RWPE2 (cell line): ENCODE data around the gene EXOC1.
A peak's percentile ranks its signal among the peaks of the same experiment; 100 is the strongest.

Source experiments
- ATAC-seq: fragments of 200-7000 bp; cut with Tn5 transposase; 3 replicates; pipeline ENCODE4 v1.9.1; 2021; ENCODE audit warnings: low read depth
- DNase-seq: peaks from one replicate; pipeline ENCODE4 v3.0.0-alpha.2; 2020; ENCODE audit warnings: low spot score
- H3K27ac ChIP-seq: fragments of 450-650 bp; 2 replicates; pipeline ENCODE4 v1.5.1; 2017; ENCODE audit warnings: mild to moderate bottlenecking; ENCODE audit not compliant: poor library complexity, severe bottlenecking
- H3K27me3 ChIP-seq: fragments of 250-450 bp; sonication (Bioruptor Pico); 2 replicates; pipeline ENCODE4 v1.5.1; 2021; ENCODE audit warnings: mild to moderate bottlenecking, moderate library complexity; ENCODE audit not compliant: insufficient read depth, poor library complexity, severe bottlenecking
- H3K36me3 ChIP-seq: fragments of 250-450 bp; sonication (Bioruptor Pico); 2 replicates; pipeline ENCODE4 v1.5.1; 2020; ENCODE audit warnings: low read depth, mild to moderate bottlenecking, moderate library complexity
- H3K4me1 ChIP-seq: fragments of 250-450 bp; sonication (Bioruptor Pico); 2 replicates; pipeline ENCODE4 v1.5.1; 2021; ENCODE audit warnings: mild to moderate bottlenecking, moderate library complexity; ENCODE audit not compliant: insufficient read depth, poor library complexity, severe bottlenecking
- H3K4me3 ChIP-seq: fragments of 250-450 bp; sonication (Bioruptor Pico); 2 replicates; pipeline ENCODE4 v1.5.1; 2021; ENCODE audit warnings: mild to moderate bottlenecking, moderate library complexity; ENCODE audit not compliant: severe bottlenecking
- H3K9me3 ChIP-seq: fragments of 250-450 bp; sonication (Bioruptor Pico); 2 replicates; pipeline ENCODE4 v1.5.1; 2021; ENCODE audit warnings: mild to moderate bottlenecking, moderate library complexity; ENCODE audit not compliant: severe bottlenecking
- TF ChIP-seq, protein P1 (sequence below): fragments of 450-650 bp; IDR thresholded peaks from one replicate; pipeline ENCODE4 v1.5.1; 2017; ENCODE audit warnings: mild to moderate bottlenecking, moderate library complexity; ENCODE audit not compliant: poor library complexity, severe bottlenecking

Gene EXOC1

DNA sequence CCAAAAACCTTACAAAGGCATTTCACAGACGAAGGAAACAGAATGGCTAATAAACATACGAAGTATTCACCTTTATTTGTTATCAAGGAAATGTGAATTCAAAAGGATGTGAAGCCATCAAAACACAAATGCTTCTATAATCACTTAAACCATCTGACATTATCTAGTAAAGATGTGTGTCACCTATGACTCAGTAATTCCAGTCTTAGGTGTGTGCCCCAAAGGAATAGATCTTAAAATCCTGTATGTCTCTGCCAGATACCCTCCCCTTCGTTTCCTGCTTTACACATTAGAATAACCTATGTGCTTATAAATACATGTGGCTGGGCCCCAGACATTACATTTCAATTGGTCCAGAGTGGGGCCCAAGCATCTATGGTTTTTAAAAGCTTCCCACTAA is 53.5 kb downstream of the EXOC1 start:
- no peak overlapping the region for H3K4me3 ChIP-seq
- H3K27me3 ChIP-seq, result no peaks in the 10 kb centered on the region
- H3K9me3 ChIP-seq, result no peaks in the 10 kb centered on the region
- peaks cover 14% of the 10 kb centered on the region for H3K4me1 ChIP-seq
- ATAC-seq (peak; percentile 97), DNase-seq (no peak)
- TF ChIP-seq, protein P1, sequence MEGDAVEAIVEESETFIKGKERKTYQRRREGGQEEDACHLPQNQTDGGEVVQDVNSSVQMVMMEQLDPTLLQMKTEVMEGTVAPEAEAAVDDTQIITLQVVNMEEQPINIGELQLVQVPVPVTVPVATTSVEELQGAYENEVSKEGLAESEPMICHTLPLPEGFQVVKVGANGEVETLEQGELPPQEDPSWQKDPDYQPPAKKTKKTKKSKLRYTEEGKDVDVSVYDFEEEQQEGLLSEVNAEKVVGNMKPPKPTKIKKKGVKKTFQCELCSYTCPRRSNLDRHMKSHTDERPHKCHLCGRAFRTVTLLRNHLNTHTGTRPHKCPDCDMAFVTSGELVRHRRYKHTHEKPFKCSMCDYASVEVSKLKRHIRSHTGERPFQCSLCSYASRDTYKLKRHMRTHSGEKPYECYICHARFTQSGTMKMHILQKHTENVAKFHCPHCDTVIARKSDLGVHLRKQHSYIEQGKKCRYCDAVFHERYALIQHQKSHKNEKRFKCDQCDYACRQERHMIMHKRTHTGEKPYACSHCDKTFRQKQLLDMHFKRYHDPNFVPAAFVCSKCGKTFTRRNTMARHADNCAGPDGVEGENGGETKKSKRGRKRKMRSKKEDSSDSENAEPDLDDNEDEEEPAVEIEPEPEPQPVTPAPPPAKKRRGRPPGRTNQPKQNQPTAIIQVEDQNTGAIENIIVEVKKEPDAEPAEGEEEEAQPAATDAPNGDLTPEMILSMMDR, result no peak
- H3K27ac ChIP-seq, result peak overlapping the region; percentile 62
- H3K36me3 ChIP-seq, result peaks cover 25% of the 10 kb centered on the region

GRCh38 chr4:55907469-55907868 is 54.0 kb downstream of the EXOC1 start:
- no peaks in the 10 kb centered on the region for H3K27me3 ChIP-seq
- DNase-seq, result no peak
- TF ChIP-seq, protein P1, result no peak
- no peak overlapping the region for H3K4me3 ChIP-seq
- no peak for ATAC-seq
- peaks cover 14% of the 10 kb centered on the region for H3K4me1 ChIP-seq
- no peaks in the 10 kb centered on the region for H3K9me3 ChIP-seq
- H3K36me3 ChIP-seq, result peaks cover 20% of the 10 kb centered on the region
- peak overlapping the region; percentile 62 for H3K27ac ChIP-seq

GRCh38 chr4:55910140-55910539 is 56.7 kb downstream of the EXOC1 start:
- H3K27me3 ChIP-seq, result no peaks in the 10 kb centered on the region
- peaks cover 14% of the 10 kb centered on the region for H3K4me1 ChIP-seq
- TF ChIP-seq, protein P1, result no peak
- ATAC-seq, result peak; percentile 32; the same call in 1 of the 3 replicates
- no peaks in the 10 kb centered on the region for H3K9me3 ChIP-seq
- no peak overlapping the region for H3K27ac ChIP-seq
- H3K36me3 ChIP-seq, result 0 out of 2 replicates have a peak, but pooled peaks cover 5% of the 10 kb centered on the region
- H3K4me3 ChIP-seq, result no peak overlapping the region
- DNase-seq, result no peak

DNA sequence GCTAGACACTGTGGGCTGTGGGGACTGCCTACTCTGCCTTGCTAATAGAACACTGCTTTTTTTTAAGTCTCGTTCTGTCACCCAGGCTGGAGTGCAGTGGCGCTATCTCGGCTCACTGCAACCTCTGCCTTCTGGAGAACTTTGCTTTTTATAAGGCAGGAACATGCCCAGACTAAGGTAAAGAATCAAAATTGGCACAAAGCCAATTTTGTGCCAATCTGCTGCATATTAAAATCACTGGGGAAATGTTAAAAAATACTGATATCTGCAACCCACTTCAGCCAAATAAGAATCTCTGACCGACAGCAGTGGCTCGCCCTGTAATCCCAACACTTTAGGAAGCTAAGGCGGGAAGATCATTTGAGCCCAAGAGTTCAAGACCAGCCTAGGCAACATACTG is 58.8 kb downstream of the EXOC1 start:
- H3K27ac ChIP-seq, result no peak overlapping the region
- DNase-seq (no peak), ATAC-seq (peak; percentile 29; the same call in 1 of the 3 replicates)
- peaks cover 5% of the 10 kb centered on the region for H3K4me1 ChIP-seq
- H3K27me3 ChIP-seq, result no peaks in the 10 kb centered on the region
- H3K36me3 ChIP-seq, result no peaks in the 10 kb centered on the region
- TF ChIP-seq, protein P1, result no peak
- no peak overlapping the region for H3K4me3 ChIP-seq
- no peaks in the 10 kb centered on the region for H3K9me3 ChIP-seq

DNA sequence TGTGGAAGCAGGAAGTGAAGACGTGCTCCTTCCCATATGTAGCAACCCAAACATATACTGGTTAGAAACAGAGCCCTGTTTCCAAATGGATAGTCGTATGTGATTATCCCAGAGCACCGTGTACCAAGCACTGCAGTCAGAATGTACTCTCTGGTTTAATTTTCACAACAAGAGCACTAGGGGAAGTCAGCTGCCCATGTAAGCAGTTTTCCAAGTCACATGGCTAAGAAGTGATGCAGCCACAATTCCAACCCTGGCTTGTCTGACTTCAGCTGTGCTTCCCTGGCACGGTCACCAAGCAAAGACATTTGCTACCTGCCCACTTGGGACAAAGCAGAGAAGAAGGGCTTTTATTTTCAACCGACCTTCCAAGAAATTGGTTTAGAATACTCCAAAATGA is 67.1 kb downstream of the EXOC1 start:
- Histone ChIP-seq H3K36me3 (no peaks in the 10 kb centered on the region), H3K9me3 (no peaks in the 10 kb centered on the region), H3K27ac (peak overlapping the region; percentile 18), H3K4me3 (no peak overlapping the region), H3K4me1 (no peaks in the 10 kb centered on the region), H3K27me3 (no peaks in the 10 kb centered on the region)
- TF ChIP-seq, protein P1, result no peak
- ATAC-seq (no peak), DNase-seq (no peak)
